Measurements from ENCODE around the gene MYH6. TPM values are rescaled to one million over a fixed set of nuclear protein-coding genes. Genes with fewer than 3 reads are reported as not detected.

MYH6 gene
- total RNA-seq, 1 experiment from 2014 or later: not detected

- H3K27me3 ChIP-seq (ENCODE audit: control insufficient read depth, insufficient read depth, low read length): no peaks in the 10 kb centered on the region
- in situ Hi-C loops (cut with HindIII; ENCODE audit: low pct_unique_long_range_greater_than_20kb, low sequenced_read_pairs): no loop called here
- intact Hi-C loops (cut with micrococcal nuclease; ENCODE audit: unreplicated experiment): no loop called here
- no peak for ATAC-seq
- no peak overlapping the region for H3K27ac ChIP-seq (ENCODE audit: low read length)
- DNase-seq (ENCODE audit: low read depth, low spot score): no peak
- TF ChIP-seq POLR2AphosphoS5 (IDR thresholded peaks at IDR 0.05; ENCODE audit: low read depth, low read length): no peak
- TF ChIP-seq, protein P1, sequence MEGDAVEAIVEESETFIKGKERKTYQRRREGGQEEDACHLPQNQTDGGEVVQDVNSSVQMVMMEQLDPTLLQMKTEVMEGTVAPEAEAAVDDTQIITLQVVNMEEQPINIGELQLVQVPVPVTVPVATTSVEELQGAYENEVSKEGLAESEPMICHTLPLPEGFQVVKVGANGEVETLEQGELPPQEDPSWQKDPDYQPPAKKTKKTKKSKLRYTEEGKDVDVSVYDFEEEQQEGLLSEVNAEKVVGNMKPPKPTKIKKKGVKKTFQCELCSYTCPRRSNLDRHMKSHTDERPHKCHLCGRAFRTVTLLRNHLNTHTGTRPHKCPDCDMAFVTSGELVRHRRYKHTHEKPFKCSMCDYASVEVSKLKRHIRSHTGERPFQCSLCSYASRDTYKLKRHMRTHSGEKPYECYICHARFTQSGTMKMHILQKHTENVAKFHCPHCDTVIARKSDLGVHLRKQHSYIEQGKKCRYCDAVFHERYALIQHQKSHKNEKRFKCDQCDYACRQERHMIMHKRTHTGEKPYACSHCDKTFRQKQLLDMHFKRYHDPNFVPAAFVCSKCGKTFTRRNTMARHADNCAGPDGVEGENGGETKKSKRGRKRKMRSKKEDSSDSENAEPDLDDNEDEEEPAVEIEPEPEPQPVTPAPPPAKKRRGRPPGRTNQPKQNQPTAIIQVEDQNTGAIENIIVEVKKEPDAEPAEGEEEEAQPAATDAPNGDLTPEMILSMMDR (IDR thresholded peaks at IDR 0.05): no peak
- TF ChIP-seq TCF7L2 (IDR thresholded peaks at IDR 0.05; ENCODE audit: low read depth, low read length): no peak
- TF ChIP-seq, protein P2, sequence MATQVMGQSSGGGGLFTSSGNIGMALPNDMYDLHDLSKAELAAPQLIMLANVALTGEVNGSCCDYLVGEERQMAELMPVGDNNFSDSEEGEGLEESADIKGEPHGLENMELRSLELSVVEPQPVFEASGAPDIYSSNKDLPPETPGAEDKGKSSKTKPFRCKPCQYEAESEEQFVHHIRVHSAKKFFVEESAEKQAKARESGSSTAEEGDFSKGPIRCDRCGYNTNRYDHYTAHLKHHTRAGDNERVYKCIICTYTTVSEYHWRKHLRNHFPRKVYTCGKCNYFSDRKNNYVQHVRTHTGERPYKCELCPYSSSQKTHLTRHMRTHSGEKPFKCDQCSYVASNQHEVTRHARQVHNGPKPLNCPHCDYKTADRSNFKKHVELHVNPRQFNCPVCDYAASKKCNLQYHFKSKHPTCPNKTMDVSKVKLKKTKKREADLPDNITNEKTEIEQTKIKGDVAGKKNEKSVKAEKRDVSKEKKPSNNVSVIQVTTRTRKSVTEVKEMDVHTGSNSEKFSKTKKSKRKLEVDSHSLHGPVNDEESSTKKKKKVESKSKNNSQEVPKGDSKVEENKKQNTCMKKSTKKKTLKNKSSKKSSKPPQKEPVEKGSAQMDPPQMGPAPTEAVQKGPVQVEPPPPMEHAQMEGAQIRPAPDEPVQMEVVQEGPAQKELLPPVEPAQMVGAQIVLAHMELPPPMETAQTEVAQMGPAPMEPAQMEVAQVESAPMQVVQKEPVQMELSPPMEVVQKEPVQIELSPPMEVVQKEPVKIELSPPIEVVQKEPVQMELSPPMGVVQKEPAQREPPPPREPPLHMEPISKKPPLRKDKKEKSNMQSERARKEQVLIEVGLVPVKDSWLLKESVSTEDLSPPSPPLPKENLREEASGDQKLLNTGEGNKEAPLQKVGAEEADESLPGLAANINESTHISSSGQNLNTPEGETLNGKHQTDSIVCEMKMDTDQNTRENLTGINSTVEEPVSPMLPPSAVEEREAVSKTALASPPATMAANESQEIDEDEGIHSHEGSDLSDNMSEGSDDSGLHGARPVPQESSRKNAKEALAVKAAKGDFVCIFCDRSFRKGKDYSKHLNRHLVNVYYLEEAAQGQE (IDR thresholded peaks at IDR 0.05; ENCODE audit: insufficient read depth in 1 of 2, low read depth in 2 of 2, low read length in 1 of 2): no peak
- TF ChIP-seq SIN3A (IDR thresholded peaks at IDR 0.05; ENCODE audit: borderline replicate concordance, insufficient read depth, low read depth, low read length): no peak
- no peaks in the 10 kb centered on the region for H3K36me3 ChIP-seq (ENCODE audit: control insufficient read depth, insufficient read depth, low read length)
- no peaks in the 10 kb centered on the region for H3K4me1 ChIP-seq (ENCODE audit: control insufficient read depth, insufficient read depth, low read length)
- CTCF ChIA-PET: no interaction called here
- H3K4me3 ChIP-seq (ENCODE audit: low read depth in 2 of 2, low read length in 2 of 2): no peak overlapping the region
- POLR2A ChIA-PET: no interaction called here
- BruUV-seq (replicated peaks): no TSS peak
- no peaks in the 10 kb centered on the region for H3K9me3 ChIP-seq (ENCODE audit: control insufficient read depth, insufficient read depth, low read depth, low read length)
These were observed 36.2 kb downstream of the MYH6 start for GRCh38 chr14:23371865-23372264.

DNA sequence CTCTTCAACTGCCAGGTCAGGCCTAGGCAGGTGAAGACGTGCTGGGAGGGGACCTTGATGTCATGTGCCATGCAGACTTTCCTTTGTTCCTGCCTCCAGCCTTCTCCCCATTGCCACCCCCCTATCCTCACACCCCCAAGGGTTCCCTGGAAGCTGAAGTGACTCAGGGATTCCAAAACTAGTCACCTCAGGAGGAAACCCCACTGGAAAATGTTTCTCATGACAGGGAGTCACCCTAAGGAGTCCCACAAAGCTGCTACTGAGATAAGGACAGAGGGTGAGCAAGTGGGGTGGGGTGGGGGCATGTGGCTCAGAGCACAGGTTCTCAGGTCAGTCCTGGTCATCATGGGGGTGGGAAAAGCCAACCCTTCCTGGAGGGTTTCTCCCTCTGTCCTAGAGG is 37.9 kb downstream of the MYH6 start:
- Histone ChIP-seq H3K27ac (ENCODE audit: low read length) (no peak overlapping the region), H3K36me3 (ENCODE audit: control insufficient read depth, insufficient read depth, low read length) (no peaks in the 10 kb centered on the region), H3K4me1 (ENCODE audit: control insufficient read depth, insufficient read depth, low read length) (no peaks in the 10 kb centered on the region), H3K27me3 (ENCODE audit: control insufficient read depth, insufficient read depth, low read length) (no peaks in the 10 kb centered on the region), H3K9me3 (ENCODE audit: control insufficient read depth, insufficient read depth, low read depth, low read length) (no peaks in the 10 kb centered on the region), H3K4me3 (ENCODE audit: low read depth in 2 of 2, low read length in 2 of 2) (no peak overlapping the region)
- intact Hi-C loops (cut with micrococcal nuclease; ENCODE audit: unreplicated experiment) (no loop called here), in situ Hi-C loops (cut with HindIII; ENCODE audit: low pct_unique_long_range_greater_than_20kb, low sequenced_read_pairs) (no loop called here)
- ChIA-PET CTCF (no interaction called here), POLR2A (no interaction called here)
- TF ChIP-seq POLR2AphosphoS5 (IDR thresholded peaks at IDR 0.05; ENCODE audit: low read depth, low read length): no peak
- no peak for TF ChIP-seq SIN3A (IDR thresholded peaks at IDR 0.05; ENCODE audit: borderline replicate concordance, insufficient read depth, low read depth, low read length)
- TF ChIP-seq, protein P2 (IDR thresholded peaks at IDR 0.05; ENCODE audit: insufficient read depth in 1 of 2, low read depth in 2 of 2, low read length in 1 of 2): no peak
- TF ChIP-seq, protein P1 (IDR thresholded peaks at IDR 0.05): no peak
- no peak for TF ChIP-seq TCF7L2 (IDR thresholded peaks at IDR 0.05; ENCODE audit: low read depth, low read length)
- no peak for ATAC-seq
- BruUV-seq (replicated peaks): no TSS peak
- DNase-seq (ENCODE audit: low read depth, low spot score): no peak
